ENCODE measurements around the gene FNIP2. TPM values are rescaled to one million over a fixed set of nuclear protein-coding genes. Genes with fewer than 3 reads are reported as not detected.

Gene FNIP2
- total RNA-seq, 2 donors from 2014 or later = 26.7 to 38.2 TPM

DNA sequence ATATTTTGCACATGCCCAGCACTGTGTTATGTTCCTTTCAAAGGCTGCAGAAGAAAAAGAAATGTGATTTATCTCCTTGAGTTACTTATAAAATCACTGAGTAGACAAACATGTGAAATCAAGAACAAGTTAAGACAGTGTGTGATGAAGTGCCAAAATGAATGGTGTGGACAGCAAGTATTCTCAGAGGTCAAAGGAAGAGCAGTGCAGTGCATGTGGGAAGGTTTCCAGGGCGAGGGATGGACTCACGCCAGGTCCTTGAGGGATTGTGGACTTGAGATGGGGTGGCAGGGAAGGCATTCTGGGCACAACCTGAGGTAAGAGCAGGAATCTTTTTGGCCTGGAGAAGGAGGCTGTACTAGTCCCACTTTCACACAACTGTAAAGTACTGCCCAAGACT lies 115.5 kb downstream of the FNIP2 start:
- Histone ChIP-seq H3K4me3 (no peak overlapping the region), H3K4me1 (no peaks in the 10 kb centered on the region), H3K27me3 (no peaks in the 10 kb centered on the region), H3K9me3 (no peaks in the 10 kb centered on the region), H3K36me3 (replicated peaks in 1 of 2; ENCODE audit: insufficient read depth in 1 of 2, low read depth in 2 of 2) (peaks cover 0 to 2% of the 10 kb centered on the region in 2 donors), H3K27ac (no peak overlapping the region)
- intact Hi-C loops (cut with DNase I) = no loop called here
- DNase-seq = no peak
- WGBS, 2 donors = 85 to 89% methylated on average over 2 of the region's 2 CpGs
- no peak for TF ChIP-seq CTCF (IDR thresholded peaks at IDR 0.05)
- no peak for TF ChIP-seq POLR2A (IDR thresholded peaks at IDR 0.05)
- no peak for ATAC-seq

GRCh38 chr4:158885564-158885963 lies 116.7 kb downstream of the FNIP2 start:
- WGBS, 2 donors = 90 to 93% methylated on average over 5 of the region's 5 CpGs
- Histone ChIP-seq H3K4me3 (no peak overlapping the region), H3K9me3 (no peaks in the 10 kb centered on the region), H3K27me3 (no peaks in the 10 kb centered on the region), H3K36me3 (replicated peaks in 1 of 2; ENCODE audit: insufficient read depth in 1 of 2, low read depth in 2 of 2) (peaks cover 0 to 2% of the 10 kb centered on the region in 2 donors), H3K27ac (no peak overlapping the region), H3K4me1 (no peaks in the 10 kb centered on the region)
- TF ChIP-seq POLR2A (IDR thresholded peaks at IDR 0.05) = no peak
- TF ChIP-seq CTCF (IDR thresholded peaks at IDR 0.05) = no peak
- no peak for ATAC-seq
- intact Hi-C loops (cut with DNase I) = no loop called here
- no peak for DNase-seq

DNA sequence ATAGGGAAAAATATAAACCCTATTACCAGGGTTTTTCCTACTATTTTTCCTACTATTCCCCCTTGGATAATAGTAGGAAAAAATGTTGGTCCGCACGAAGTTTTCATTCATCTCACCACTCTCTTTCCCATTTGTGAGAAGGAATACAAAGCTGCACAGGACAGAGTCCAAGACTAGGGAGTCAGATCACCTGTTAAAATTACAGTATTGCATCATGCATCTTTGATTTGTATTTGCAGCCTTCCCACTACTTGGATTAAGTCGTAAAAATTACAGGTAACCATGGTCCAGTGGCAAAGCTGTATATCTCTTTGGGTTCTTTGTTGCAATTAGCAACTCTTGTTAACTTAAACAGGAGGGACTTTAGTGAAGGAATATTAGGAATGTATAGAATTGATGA lies 121.5 kb downstream of the FNIP2 start:
- intact Hi-C loops (cut with DNase I) = no loop called here
- no peak overlapping the region for H3K27ac ChIP-seq
- no peaks in the 10 kb centered on the region for H3K9me3 ChIP-seq
- ATAC-seq = no peak
- DNase-seq = no peak
- WGBS, 2 donors = 87 to 88% methylated on average over 3 of the region's 3 CpGs
- TF ChIP-seq CTCF (IDR thresholded peaks at IDR 0.05) (no peak), POLR2A (IDR thresholded peaks at IDR 0.05) (no peak)
- no peak overlapping the region for H3K4me3 ChIP-seq
- H3K4me1 ChIP-seq = no peaks in the 10 kb centered on the region
- no peaks in the 10 kb centered on the region for H3K27me3 ChIP-seq
- H3K36me3 ChIP-seq (replicated peaks in 1 of 2; ENCODE audit: insufficient read depth in 1 of 2, low read depth in 2 of 2) = peaks cover 0 to 5% of the 10 kb centered on the region in 2 donors

DNA sequence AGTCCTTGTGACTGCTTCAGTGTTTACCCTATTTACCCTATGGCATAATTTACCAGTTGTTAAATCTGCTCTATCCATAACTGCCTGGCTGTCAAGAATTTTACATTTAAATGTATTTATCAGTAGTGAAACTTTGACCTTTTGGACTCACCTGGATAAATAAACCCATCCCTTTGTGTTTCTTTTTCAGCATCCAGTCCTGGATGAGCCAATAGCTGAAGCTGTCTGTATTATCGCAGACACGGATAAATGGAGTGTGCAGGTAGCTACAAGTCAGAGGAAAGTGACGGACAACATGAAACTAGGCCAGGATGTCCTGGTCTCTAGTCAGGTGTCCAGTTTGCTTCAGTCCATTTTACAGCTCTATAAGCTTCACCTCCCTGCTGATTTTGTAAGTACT lies 122.4 kb downstream of the FNIP2 start:
- Histone ChIP-seq H3K27me3 (no peaks in the 10 kb centered on the region), H3K36me3 (replicated peaks in 1 of 2; ENCODE audit: insufficient read depth in 1 of 2, low read depth in 2 of 2) (peaks cover 0 to 5% of the 10 kb centered on the region in 2 donors), H3K9me3 (no peaks in the 10 kb centered on the region), H3K4me1 (no peaks in the 10 kb centered on the region), H3K4me3 (no peak overlapping the region), H3K27ac (no peak overlapping the region)
- TF ChIP-seq POLR2A (IDR thresholded peaks at IDR 0.05) = no peak
- no peak for ATAC-seq
- intact Hi-C loops (cut with DNase I) = no loop called here
- no peak for DNase-seq
- 87 to 88% methylated on average over 3 of the region's 3 CpGs for WGBS, 2 donors

GRCh38 chr4:158894826-158895225 lies 126.0 kb downstream of the FNIP2 start:
- 66 to 73% methylated on average over 2 of the region's 2 CpGs for WGBS, 2 donors
- H3K9me3 ChIP-seq = no peaks in the 10 kb centered on the region
- no peaks in the 10 kb centered on the region for H3K27me3 ChIP-seq
- H3K4me3 ChIP-seq = no peak overlapping the region
- DNase-seq (no peak), ATAC-seq (no peak)
- intact Hi-C loops (cut with DNase I) = no loop called here
- H3K36me3 ChIP-seq (replicated peaks in 1 of 2; ENCODE audit: insufficient read depth in 1 of 2, low read depth in 2 of 2) = peaks cover 0 to 4% of the 10 kb centered on the region in 2 donors
- H3K4me1 ChIP-seq = no peaks in the 10 kb centered on the region
- no peak for TF ChIP-seq CTCF (IDR thresholded peaks at IDR 0.05)
- no peak overlapping the region for H3K27ac ChIP-seq
